HG02943 (cell line): Measurements from ENCODE around the gene CDKN1A.

Source experiments
- ATAC-seq: cut with Tn5 transposase; IDR thresholded peaks from one replicate; pipeline ENCODE4 v1.9.1; 2021; ENCODE audit warnings: mild to moderate bottlenecking, low read depth, moderate library complexity; ENCODE audit not compliant: unreplicated experiment

CDKN1A gene

DNA sequence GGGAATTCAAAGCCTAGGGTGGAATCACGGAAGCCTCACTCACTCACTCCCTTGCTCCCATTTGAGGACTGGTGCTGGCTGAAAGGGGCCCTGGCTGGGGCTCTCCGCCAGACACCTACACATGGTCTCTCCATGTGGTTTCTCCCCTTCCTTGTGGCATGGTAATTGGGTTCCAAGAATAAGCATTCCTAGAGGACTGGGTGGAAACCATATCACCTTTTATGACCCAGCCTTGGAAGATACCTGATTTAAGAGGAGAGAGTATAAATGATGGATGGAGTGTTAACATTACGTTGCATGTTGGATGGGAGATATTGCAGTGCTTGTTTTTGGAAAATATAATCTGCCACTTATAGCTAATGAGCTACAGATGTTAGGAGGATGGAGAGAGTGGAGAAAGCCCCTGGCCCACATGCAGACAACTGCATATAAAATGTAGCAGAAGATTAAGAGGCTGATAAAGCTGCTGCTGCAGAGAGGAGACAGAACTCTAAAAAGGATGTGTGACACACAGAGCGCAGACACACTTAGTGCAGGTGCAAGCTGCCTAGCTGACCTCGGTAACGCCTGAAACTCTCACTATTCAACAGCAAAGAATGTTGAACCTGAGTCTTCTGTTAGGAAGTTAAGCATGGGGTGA is 23.3 kb upstream of the CDKN1A start:
- no peak for ATAC-seq

DNA sequence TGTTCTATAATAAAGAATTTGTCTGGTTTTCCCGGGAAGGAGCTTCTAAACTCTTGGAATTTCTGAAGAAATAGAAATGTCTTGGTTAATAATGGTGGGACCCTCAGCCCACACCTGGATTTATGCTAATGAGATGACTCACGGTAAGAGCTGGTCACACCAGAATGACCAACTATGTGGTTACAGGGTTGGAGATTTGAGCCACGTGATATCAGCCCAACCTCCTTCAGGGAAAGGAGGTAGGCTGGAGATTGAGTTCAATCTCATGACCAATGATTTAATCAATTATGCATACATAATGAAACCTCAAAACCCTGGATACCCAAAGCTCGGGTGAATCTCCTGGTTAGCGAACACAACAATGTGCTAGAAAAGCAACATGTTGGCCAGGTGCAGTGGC is 22.1 kb upstream of the CDKN1A start:
- no peak for ATAC-seq

DNA sequence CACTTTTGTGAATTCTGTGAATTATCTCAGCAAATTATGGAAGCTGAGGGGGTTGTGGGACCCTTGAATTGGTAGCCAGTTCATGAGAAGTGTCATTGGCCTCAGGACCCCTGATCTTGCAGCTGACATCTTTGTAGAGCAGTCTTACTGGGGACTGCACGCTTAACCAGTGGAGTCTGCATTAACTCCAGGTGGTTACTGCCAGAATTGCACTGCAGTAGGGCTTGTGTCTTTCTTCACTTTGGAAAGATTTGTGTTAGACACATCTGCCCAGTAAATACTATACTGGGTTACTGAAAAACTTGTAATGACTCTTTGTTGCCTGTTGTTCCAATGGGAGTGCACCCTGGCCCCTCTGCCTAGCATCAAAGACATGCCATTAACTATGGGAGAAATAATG is 21.2 kb upstream of the CDKN1A start:
- no peak for ATAC-seq

DNA sequence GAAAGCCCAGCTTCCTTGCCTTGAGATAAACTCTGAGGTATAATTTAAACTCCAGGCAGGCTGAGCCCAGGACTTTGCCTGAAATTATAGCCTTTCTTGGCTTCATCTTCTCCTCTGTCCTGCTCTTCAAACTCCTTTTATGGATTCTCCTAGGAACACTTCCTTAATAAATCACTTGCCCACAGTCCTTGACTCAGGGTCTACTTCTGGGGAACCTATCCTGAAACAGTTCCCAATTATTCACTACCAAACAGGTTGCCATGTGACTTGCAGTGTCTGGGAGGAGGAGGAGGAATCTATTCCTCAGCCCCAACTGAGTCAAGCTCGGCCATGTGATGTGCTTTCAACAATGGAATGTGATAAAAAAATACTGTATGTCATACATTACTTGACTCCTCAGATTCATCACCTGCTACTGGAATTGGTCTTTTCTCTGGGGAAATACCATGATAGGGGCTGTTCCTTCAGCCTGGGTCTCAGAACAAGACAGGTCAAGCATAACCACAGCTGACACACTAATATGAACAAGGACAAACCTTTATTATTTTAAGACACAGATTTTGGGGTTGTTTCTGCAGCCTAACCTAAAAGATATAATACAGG is 20.5 kb upstream of the CDKN1A start:
- ATAC-seq = no peak

DNA sequence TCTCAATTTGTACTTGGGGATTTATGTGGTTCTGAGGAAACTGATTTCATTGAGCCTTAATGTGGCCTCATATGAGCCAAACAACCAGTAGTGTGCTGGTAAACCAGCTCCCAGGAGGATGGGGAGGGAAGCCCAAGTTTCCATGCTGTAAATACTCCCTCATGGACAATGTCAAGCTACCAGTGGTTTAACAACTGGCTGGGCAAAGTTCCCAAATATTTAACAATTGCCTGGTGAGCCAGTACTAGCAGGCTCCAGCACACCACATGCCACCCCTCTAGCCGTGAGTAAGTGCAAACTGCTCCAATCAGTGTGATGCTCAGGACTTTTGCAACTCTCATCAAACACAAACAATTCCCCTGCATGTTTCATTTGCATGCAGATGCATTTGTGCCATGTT is 19.2 kb upstream of the CDKN1A start:
- no peak for ATAC-seq

DNA sequence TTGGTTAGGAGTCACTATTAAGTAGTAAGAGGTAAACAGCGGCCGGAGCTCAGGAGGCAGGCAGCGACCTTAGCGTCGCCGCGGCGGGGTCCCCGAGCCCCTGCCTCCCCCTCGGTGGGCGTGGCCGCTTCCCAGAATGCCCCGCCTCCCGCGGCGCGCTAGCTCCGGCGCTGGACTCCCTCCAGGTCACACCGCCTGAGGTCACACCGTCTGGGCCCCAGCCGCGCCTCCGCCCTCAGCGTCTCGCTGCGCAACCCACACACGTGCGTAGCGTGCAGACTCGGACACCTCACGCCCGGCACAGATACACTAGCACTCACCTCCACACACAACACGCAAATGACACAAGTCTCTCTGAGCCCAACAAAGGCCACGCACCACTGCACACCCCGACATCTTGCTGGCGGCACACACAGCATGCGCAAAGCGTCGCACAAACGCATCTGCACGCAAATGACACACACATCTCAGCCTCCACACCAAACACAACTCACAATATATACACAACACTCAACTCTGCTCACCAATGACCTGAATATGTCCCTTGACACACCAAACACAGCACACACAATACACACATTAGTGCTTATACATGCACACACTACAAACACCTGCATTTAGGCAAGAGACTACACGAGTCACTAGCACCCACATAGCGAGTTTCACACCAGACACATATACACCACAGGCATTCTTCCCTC is 17.6 kb upstream of the CDKN1A start:
- ATAC-seq = no peak

DNA sequence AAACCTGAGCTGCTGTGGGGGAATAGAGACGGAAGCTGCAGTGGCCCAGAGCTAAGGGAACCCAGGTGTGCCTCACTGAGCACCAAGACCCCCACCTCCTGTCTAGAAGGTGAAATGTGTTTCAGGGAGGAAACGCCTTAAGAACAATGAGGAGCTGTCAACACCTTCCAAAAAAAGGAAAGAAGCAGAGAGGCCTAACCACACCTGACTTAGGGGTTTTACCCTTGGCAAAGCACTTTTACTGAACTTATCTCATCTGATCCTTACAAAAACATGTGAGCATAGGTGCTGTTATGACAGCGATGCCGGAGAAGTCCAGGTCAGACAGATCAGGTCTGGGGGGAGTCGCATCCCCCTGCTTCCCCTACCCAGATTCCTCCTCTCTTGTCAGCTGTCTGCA is 16.1 kb upstream of the CDKN1A start:
- no peak for ATAC-seq

DNA sequence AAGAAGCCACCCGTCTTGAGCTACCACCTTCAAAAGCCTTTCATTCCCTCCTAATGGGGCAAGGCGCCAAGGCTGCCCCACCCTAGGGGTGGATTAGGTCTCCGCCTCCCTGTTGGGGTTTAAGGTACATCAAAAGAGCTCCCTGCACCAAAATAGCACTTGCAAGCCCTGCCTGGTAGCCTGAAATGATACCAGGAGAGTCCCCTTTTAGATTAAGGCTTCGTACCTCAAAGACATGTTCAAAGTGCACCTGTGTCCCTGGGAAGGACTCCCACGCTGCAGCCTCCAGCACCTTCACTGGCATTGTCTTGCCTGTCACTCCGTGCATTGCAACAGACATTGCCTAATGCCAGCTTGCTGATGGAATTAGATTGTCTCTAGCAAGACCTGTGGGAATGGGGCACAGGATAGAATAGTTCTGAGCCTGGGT is 15.7 kb upstream of the CDKN1A start:
- no peak for ATAC-seq

DNA sequence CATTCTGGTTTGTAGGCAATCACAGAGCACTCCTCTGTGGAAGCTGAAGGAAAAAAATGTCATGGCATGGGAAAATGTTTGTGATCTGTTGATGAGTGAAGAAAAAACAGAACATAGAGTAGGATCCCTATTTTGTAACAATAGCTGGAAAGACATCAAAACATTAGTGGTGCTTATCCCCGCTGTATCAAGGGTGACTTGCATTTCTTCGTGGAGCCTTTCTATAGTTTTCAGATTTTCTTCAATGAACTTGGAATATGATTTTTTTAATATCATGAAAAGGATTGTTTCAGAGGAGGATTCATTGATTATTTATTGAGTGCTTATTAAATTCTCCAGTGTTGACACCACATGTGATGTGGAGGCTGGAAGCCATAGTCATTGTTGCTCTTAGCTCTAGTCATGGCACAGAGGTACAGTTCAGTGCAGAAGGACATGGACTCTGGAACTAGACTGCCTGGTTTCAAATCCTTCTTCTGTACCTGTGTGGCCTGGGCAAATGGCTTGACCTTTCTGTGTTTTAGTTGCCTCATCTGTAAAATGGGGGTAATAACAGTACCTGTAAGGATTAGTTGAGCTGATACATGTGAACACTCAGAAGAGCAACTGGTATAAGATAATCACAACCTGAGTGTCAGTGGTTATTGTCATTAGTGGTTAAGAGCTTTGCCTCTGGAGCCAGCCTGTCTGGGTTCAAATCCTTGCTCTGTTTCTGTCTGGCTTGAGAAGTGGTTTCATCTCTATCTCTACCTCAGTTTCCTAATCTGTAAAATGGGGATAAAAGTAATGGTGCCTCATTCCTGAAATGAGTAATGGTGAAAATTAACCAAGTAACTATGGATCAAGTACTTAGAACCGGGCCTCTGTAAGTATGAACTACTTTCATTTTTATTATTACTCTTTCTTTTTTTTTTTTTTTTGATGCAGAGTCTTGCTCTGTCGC is 14.7 kb upstream of the CDKN1A start:
- no peak for ATAC-seq

DNA sequence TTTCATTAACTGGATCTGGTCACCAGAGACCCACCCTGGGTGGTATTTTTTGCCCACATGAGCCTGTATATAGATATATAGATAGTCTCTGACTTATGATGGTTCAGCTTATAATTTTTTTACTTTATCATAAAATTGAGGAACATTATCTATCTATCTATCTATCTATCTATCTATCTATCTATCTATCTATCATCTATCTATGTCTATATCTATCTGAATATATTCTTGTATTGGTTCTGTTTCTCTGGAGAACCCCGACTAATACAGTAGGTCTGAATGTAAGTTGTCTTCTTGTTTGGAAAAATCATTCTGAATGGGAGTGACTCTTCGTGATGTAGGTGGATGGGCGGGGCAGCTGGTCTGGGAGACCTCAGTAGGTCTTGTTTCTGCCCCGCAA is 13.3 kb upstream of the CDKN1A start:
- ATAC-seq = no peak

DNA sequence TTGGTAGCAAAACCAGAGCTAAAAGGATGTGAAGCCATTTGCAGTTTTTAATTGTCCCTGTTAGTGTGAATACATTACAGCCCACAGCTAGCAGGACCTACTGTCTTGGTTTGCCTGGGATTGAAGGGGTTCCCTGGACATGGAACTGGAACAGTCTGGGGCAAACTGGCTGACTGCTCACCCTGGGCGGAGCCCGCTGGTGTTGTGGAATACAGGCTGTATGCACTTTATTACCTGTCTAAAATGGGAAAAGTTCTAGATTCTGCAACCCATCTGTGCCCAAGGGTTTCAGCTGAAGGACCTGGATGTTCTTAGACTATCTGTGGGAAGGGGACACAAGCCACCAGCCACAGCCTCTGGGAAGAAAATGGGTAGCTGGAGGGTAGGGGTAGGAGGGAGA is 12.2 kb upstream of the CDKN1A start:
- ATAC-seq = no peak

DNA sequence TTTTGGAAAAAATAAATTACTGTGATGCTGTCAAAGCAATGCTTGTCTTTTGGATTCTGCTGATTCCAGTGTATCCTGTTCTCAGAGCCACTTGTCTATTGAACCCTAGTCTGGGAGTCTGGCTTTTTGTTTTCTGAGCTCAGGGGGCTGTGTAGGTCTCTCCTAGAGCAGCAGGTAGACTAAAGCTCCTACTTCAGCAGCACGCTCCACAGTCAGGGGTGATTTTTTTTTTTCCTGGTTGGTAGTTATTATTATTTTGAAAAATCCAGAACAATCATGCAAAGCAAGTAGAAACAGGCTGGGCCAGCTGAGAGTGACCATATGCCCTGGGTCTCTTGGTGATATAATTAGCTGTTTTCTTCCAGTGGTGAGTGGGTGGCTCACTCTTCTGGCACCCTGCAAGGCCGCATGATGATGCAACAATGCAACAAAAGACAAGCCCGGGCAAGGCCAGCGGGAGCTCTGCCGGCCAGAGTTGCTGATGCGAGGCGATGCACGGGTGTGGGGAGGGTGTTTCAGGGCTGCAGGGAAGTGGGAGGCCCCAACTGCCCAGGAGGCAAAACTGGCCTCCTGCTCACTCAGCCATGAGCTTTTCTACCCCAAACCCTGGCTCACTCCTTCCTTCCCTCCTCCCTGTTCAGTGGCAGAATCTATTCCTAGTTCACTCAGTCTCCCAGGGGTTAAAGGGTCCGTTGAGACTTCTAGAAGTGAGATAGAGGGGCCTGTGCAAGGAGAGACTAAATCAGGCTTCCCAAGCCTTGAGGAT is 11.5 kb upstream of the CDKN1A start:
- no peak for ATAC-seq

DNA sequence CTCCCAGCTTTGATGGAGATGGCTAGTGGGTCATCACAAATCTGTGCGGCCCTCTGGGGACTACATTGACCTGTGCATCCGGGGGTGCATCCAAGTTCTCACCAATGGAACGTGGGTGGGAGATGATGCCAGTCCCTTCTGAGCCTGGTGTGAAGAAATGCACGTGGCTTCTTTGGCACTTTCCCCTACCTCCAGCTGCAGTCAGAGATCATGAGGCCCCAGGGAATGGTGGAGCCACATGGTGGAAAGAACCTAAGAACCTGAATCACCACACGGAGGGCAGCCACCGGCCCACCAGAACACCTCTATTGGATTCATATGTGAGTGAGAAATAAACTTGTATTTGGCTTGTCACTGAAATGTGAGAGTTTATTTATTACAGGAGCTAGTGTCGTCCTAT is 9.9 kb upstream of the CDKN1A start:
- no peak for ATAC-seq

DNA sequence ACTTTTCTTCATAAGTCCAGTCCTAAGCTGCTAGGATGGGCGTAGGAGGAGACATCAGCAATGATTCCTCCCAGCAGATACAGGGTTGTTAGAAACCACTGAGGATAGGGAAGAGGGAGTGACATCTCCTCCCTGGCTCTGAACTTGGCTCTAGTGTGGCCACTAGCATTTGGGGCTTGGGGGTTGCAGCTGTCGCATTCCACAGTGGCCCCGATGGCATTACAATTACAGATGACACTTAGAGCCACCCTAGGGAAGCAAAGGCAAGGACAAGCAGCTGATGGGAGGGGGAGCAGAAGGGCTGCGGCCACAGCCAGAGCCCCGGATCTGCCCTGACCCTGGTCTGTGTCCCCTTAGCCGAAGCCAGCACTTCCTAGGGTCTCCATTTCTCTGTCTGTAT is 9.5 kb upstream of the CDKN1A start:
- ATAC-seq = no peak

DNA sequence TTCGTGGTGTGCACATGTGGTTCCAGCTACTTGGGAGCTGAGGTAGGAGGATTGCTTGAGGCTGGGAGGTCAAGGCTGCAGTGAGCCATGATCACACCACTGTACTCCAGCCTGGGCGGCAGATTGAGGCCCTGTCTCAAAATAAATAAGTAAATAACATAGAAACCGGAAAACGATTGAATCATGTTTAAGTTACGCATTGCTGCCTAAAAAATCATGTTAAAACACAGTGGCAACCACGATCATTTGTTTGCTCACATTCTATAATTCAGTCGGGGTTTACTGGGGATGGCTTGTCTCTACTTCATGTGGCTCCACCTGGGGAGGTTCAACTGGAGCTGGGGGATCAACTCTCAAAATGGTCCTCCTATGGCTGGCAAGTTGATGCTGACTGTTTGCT is 8.2 kb upstream of the CDKN1A start:
- ATAC-seq = no peak

DNA sequence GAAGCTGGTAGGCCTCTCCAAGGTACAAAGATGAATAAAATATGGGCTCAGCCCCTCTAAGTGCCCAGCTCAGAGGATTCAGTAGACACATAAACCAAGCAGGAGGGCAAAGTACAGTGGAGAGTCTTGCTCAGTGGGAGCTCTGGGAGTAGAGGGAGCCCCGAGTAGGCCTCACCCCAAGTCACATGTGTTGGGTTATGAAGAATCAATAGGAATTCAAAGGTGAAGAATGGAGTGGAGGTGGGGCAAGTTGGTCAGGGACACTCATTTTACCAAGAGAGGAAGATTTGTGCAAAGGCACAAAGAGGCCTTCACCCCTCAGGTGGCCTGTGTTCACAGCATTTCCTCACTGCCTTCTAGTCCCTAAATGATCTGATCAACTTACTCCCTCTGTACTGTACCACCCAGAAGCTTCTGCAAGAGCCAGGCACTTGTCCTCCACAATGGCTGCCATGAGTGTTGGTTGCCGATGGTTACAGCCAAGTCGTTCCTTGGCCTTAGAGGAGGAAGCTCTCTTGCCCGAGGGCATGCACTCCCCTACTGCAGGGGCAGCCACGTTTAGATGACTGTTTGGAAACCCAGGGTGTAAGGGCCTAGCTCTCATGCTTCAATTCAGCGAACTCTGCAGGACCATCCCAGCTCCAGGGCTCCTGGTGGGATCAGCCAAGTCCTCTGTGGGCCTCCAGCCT is 6.7 kb upstream of the CDKN1A start:
- ATAC-seq = no peak

DNA sequence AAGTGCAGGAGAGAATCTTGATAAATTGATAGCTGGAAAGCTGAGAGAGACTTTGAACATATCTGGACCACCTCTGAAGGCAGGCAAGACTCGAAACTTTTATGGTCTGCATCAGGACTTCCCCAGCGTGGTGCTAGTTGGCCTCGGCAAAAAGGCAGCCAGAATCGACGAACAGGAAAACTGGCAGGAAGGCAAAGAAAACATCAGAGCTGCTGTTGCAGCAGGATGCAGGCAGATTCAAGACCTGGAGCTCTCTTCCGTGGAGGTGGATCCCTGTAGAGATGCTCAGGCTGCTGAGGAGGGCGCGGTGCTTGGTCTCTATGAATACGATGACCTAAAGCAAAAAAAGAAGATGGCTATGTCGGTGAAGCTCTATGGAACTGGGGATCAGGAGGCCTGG is 4.6 kb upstream of the CDKN1A start:
- no peak for ATAC-seq

DNA sequence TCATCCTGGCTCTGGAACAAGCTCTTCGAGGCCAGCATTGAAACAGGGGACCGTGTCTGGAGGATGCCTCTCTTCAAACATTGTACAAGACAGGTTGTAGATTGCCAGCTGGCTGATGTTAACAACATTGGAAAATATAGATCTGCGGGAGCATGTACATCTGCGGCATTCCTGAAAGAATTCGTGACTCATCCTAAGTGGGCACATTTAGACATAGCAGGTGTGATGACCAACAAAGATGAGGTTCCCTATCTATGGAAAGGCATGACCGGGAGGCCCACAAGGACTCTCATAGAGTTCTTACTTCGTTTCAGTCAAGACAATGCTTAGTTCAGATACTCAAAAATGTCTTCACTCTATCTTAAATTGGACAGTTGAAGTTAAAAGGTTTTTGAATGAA is 3.6 kb upstream of the CDKN1A start:
- no peak for ATAC-seq

DNA sequence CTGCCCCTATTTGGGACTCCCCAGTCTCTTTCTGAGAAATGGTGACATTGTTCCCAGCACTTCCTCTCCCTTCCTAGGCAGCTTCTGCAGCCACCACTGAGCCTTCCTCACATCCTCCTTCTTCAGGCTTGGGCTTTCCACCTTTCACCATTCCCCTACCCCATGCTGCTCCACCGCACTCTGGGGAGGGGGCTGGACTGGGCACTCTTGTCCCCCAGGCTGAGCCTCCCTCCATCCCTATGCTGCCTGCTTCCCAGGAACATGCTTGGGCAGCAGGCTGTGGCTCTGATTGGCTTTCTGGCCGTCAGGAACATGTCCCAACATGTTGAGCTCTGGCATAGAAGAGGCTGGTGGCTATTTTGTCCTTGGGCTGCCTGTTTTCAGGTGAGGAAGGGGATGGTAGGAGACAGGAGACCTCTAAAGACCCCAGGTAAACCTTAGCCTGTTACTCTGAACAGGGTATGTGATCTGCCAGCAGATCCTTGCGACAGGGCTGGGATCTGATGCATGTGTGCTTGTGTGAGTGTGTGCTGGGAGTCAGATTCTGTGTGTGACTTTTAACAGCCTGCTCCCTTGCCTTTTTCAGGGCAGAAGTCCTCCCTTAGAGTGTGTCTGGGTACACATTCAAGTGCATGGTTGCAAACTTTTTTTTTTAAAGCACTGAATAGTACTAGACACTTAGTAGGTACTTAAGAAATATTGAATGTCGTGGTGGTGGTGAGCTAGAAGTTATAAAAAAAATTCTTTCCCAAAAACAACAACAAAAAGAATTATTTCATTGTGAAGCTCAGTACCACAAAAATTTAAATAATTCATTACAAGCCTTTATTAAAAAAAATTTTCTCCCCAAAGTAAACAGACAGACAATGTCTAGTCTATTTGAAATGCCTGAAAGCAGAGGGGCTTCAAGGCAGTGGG is 2.1 kb upstream of the CDKN1A start:
- no peak for ATAC-seq
